ENCODE results near the gene RPAP3. TPM values are rescaled to one million over a fixed set of nuclear protein-coding genes. Genes with fewer than 3 reads are reported as not detected.
A peak's percentile ranks its signal among the peaks of the same experiment; 100 is the strongest.

Gene RPAP3
- polyA plus RNA-seq, 1 experiment, result 28.2 TPM

GRCh38 chr12:47739979-47740378 is 34.1 kb upstream of the RPAP3 start:
- CTCF ChIA-PET, result interaction anchor here (0.6 to 5.0 kb wide), 3 partner anchors 28 to 99 kb away, joined by 3 to 81 read pairs (median 22); no protein-coding TSS in a partner anchor
- H3K9me3 ChIP-seq (ENCODE audit: control insufficient read depth, insufficient read depth, low read length), result no peaks in the 10 kb centered on the region; the same call in 1 of the 2 replicates
- POLR2A ChIA-PET, result interaction anchor here (1.2 kb wide), 1 partner anchor 19 kb away, joined by 3 read pairs; the partner anchor contains the start of gene RAPGEF3
- no peak for DNase-seq (ENCODE audit: low read depth, low spot score)
- H3K27me3 ChIP-seq (ENCODE audit: control insufficient read depth, insufficient read depth, low read length), result peaks cover 17% of the 10 kb centered on the region
- no peak for TF ChIP-seq CTCF (IDR thresholded peaks at IDR 0.05; ENCODE audit: low read depth, low read length)
- H3K4me3 ChIP-seq (ENCODE audit: low read depth, low read length), result no peak overlapping the region
- no peak overlapping the region for H3K27ac ChIP-seq (ENCODE audit: low read depth, low read length)

GRCh38 chr12:47739297-47739696 is 33.5 kb upstream of the RPAP3 start:
- no peak overlapping the region for H3K27ac ChIP-seq (ENCODE audit: low read depth, low read length)
- DNase-seq (ENCODE audit: low read depth, low spot score), result no peak
- H3K4me3 ChIP-seq (ENCODE audit: low read depth, low read length), result no peak overlapping the region
- ChIA-PET POLR2A (no interaction called here), CTCF (interaction anchor here (0.6 kb wide), 1 partner anchor 210 kb away, joined by 3 read pairs; no protein-coding TSS in a partner anchor)
- H3K9me3 ChIP-seq (ENCODE audit: control insufficient read depth, insufficient read depth, low read length), result no peaks in the 10 kb centered on the region; the same call in 1 of the 2 replicates
- H3K27me3 ChIP-seq (ENCODE audit: control insufficient read depth, insufficient read depth, low read length), result peaks cover 12% of the 10 kb centered on the region
- TF ChIP-seq CTCF (IDR thresholded peaks at IDR 0.05; ENCODE audit: low read depth, low read length), result no peak

GRCh38 chr12:47737936-47738594 is 32.2 kb upstream of the RPAP3 start:
- ChIA-PET POLR2A (no interaction called here), CTCF (interaction anchor here (2.6 kb wide), 1 partner anchor 100 kb away, joined by 17 read pairs; no protein-coding TSS in a partner anchor)

GRCh38 chr12:47736877-47737676 is 31.2 kb upstream of the RPAP3 start:
- POLR2A ChIA-PET, result interaction anchor here (0.6 kb wide), 1 partner anchor 84 kb away, joined by 4 read pairs; no protein-coding TSS in a partner anchor
- H3K4me3 ChIP-seq (ENCODE audit: low read depth, low read length), result no peak overlapping the region

More at GRCh38 chr12:47737936-47738594, 32.2 kb upstream of the RPAP3 start:
- no peaks in the 10 kb centered on the region; the same call in 1 of the 2 replicates for H3K9me3 ChIP-seq (ENCODE audit: control insufficient read depth, insufficient read depth, low read length)
- H3K27me3 ChIP-seq (ENCODE audit: control insufficient read depth, insufficient read depth, low read length), result peaks cover 1% of the 10 kb centered on the region
- H3K27ac ChIP-seq (ENCODE audit: low read depth, low read length), result no peak overlapping the region
- TF ChIP-seq CTCF (IDR thresholded peaks at IDR 0.05; ENCODE audit: low read depth, low read length), result no peak
- no peak overlapping the region for H3K4me3 ChIP-seq (ENCODE audit: low read depth, low read length)
- DNase-seq (ENCODE audit: low read depth, low spot score), result no peak

More at GRCh38 chr12:47736877-47737676, 31.2 kb upstream of the RPAP3 start:
- CTCF ChIA-PET, result interaction anchor here (0.6 to 2.6 kb wide), 6 partner anchors 21 to 226 kb away, joined by 3 to 17 read pairs (median 6); partner anchors contain the start of gene TMEM106C
- DNase-seq (ENCODE audit: low read depth, low spot score), result peak; percentile 24
- TF ChIP-seq CTCF (IDR thresholded peaks at IDR 0.05; ENCODE audit: low read depth, low read length), result no peak
- Histone ChIP-seq H3K27ac (ENCODE audit: low read depth, low read length) (peak overlapping the region; percentile 65), H3K9me3 (ENCODE audit: control insufficient read depth, insufficient read depth, low read length) (no peaks in the 10 kb centered on the region; the same call in 1 of the 2 replicates), H3K27me3 (ENCODE audit: control insufficient read depth, insufficient read depth, low read length) (no peaks in the 10 kb centered on the region)

All from AG04450 (cell line).